ENCODE data around the gene TMCC1.
"Not testable (repeated sequence)": the region's sequence is repeated elsewhere in the genome, so short reads cannot be mapped to it uniquely, and the experiment has no call there.

The TMCC1 gene

DNA sequence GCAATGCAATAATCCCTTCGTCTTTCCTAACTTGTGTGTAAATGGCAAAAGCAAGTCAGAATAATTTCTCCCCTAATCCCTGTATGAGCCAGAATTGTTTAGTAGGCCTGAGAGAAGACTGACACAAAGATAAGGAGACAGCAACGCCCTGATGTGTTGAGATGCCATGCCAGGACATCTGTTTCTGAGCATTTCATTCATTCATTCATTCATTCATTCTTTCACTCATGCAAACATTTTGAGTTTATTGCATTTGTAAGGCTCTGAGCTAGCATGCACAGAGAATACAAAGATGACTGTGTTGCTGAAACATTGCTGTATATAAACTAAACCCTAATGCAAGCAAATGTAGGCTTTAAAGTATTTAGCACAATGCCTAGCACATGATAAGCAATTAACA, 127.4 kb downstream of the TMCC1 start:
- no peak for DNase-seq

DNA sequence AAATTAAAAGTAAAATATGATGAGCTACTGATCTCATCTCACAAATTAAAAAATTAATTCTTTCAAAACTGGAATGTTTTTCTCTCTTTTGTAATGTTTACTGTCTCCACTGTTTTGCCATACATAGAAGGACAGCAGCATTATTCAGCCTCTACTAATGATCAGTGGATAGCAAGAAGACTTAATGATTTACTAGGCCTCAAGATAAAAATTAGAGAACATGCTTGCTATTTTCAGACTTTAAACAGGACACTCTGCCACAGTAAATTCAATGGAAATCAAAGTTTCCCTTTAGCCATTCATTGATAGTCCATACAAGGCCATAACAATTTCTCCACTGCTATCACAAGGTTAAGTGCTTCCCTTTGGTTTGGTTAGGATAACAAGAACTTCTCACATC, 129.4 kb downstream of the TMCC1 start:
- no peak for DNase-seq

DNA sequence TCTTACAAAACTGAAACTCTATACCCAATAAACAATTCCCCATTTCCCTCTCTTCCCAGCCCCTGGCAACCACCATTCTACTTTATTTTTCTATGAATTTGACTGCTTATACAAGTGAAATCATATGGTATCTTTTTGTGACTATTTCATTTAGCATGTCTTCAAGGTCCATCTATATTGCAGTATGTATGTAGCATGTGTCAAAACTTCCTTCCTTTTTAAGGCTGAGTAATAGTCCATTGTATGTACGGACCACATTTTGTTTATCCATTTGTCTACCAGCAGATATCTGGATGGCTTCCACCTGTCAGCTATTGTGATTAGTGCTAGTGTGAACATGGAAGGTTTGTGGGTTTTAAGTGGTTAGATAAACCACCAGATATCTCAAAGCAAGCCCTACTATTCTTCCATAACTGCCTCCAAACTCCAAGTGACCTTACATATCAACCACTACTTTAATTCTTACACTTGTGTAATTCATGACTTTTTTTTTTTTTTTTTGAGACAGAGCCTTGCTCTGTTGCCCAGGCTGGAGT, 134.7 kb downstream of the TMCC1 start:
- no peak for DNase-seq

DNA sequence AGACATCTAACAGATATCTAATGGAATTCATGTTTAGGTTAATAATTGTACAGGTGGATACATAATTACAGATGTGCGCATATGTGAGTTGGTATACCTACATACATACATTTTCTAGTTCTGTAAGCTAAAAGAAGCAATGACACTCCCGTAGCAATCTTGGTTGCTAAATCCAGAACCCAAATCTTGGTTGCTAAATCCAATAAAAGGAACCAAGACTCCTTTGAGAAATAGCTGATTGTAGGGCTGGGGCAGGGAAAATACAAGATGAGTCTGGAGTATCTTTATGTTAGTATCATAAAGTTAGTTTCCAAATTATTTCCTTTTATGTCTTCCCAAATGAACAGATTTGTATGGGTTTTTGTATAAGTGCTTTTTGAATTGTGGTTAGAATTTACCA, 135.2 kb downstream of the TMCC1 start:
- DNase-seq, result no peak

DNA sequence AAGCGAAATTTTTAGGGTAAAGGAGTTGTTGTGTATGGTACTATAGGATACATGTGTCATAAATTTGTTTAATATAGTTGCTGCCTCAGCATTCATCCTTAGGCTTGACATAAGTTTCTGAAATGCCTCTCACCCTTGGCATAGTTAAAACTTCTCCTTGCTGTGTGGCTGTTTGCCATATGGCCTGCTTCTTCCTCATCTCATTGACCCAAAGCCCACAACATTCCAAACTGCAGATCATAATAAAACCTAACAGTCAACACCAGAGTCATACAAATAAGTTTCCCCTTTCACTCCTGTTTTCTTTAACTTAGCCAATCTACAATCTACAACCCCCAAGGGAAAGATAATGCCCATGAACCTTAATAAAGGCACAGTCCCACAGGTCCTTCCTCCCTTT, 136.6 kb downstream of the TMCC1 start:
- DNase-seq, result no peak

DNA sequence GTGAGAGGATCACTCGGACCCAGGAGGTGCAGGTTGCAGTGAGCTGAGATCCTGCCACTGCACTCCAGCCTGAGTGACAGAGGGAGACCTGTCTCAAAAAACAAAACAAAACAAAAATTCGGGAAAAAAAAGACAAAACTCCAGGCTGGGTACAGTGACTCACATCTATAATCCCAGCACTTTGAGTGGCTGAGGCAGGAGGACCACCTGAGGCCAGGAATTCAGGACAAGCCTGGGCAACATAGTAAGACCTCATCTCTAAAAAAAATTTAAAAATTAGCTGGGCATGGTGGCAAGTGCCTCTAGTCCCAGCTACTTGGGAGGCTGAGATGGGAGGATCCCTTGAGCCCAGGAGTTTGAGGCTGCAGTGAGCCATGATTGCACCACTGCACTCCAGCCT, 142.4 kb downstream of the TMCC1 start:
- DNase-seq, result not testable (repeated sequence)

DNA sequence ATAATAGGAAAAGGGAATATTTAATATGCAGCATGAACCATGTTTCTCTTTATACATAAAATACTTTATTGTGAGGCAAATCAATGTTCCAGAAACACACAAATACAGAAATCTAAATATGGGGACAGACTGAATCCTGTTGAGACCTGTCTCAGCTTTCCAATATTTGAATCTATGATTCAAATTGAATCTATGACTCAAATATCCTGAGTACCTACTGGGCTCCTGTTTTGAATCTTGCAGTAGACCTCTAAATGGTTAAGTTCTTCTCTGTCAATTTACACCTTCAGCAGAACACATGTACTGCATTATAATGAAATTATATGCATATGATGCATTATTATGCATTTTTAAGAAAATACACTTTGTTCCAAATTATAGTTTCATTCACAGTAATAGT, 143.8 kb downstream of the TMCC1 start:
- DNase-seq, result no peak

DNA sequence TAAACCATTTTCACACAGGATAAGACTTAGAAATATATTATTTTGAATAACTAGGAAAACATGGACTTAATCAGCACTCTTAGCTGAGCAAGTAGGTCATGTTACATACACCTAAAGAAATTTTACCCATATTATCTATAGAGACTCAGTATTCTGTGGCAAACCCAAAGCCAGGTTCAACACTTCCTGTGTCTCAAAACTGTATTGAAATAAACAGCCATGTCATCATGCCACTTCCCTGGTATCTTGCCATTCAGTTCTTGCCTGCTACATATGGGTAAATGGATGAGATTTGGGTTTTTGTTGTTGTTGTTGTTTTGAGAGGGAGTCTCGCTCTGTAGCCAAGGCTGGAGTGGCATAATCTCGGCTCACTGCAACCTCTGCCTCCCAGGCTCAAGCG, 145.5 kb downstream of the TMCC1 start:
- no peak for DNase-seq

DNA sequence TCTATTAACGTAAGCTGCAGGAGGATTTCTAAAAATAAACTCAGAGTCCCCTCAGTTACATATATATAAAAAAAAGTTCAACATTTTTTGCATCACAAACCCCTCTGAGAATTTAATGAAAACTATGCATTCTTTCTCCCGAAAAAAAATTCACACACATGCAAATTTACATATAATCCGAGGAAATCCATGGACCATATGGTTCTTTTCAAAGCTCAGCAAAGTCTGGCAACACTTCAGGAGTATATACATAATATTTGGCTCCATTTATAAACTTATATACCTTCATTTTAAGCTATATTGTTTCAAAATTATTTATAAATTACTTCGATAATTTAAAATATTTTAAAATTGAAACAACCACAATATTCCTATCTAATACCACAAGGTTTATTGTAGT, 146.4 kb downstream of the TMCC1 start:
- no peak for DNase-seq

DNA sequence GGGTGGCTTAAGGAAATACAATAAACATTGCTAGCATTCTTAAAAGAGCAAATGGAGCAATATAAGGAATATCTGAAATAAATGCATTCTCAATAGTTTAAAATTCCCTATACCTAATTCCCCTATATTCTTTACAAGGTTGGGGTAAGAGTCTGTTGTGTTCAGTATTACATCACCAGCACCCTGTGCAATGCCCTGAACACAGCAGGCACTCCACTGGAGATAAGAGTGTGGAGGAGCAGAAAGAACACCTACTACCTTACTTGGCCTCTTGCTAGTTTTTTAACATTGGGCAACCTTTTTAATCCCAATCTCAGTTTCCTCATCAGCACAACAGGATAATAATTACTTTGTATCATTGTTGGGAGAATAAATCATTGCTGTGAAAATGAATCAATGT, 146.9 kb downstream of the TMCC1 start:
- DNase-seq, result no peak

DNA sequence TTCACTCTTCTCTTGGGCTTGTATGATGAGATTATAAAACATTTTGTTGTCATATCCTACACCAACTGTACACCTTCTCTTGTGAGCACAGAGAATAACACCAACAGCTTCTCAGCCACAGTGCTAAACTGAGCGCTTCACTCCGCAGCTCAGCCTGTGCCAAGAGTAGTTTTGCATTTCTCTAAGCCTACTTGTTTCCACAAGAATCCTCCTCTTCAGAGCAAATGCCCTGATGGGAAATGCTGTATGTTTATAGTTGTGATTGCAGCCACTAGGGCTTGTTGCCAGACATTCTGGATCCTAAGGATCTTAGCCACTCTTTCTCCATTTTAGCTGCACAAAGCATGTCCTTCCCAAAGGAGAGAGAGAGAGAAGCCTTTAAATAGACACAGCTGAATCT, 148.3 kb downstream of the TMCC1 start:
- no peak for DNase-seq

DNA sequence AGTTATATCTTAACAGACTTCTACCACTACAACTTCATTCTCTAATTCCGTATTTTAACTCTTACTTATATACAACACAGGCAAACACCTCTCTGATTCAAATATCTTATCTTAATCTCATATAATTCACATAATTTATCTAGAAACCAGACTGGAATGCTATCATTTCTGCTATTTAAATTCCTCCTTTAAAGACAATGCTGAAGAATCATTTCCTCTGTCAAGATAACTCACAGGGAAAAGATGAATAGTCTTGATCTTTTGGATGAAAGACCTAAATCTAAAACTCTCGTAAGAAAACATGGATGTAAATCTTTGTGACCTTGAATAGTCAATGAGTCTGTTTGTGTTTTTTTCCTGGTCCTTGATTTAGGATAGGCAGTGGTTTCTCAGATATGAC, 151.7 kb downstream of the TMCC1 start:
- DNase-seq, result no peak

DNA sequence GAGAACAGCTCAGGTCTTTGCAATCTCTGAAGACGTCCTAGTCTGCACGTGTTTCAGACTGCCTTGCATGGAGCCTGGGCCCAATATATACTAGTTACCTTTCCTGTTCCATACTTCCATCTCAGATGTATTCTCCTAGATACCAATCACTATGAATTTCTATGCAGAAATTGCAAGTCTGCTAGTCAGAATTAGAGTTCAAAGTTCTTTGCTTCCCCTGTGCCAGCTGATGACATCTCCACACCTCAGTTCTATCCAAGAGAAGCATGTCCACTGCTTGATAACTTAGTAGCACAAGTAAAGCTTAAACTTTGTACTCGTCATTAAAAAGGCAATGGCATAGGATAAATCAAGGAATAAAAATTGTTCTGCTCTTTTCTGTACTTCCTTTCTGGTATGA, 153.4 kb downstream of the TMCC1 start:
- no peak for DNase-seq

DNA sequence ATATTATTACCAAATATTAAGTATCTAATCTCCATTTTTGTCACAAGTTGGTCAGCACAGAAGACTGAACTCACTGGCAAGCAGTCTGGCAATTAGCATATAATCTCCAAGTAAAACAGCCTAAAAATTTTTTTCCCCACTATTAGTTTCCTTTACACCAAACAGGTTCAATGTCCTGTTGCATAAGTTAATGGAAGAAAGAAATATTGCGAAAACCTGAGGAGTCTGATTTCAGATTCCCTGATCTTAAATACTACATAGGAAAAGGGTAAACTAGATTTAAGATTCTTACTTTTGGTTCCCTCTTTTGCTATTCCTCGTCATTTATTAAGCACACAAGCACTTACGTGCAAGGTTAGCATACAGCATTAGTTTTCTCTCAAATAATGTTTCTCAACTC, 153.9 kb downstream of the TMCC1 start:
- DNase-seq, result no peak

DNA sequence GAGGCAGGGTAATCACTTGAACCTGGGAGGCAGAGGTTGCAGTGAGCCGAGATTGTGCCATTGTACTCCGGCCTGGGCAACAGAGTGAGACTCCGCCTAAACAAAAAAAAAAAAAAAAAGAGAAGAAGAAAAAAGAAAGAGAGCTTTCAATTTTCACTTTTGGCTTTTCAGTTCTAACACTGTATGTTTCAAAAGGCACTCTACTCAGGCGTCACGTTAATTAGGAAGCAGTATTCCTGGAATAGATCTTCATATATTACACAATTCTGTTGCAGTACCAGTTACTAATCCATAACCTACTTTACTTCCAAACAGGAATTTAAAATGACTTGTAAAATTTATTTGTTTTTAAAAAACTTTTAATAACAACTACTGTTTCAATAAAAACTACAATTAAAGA, 155.3 kb downstream of the TMCC1 start:
- no peak for DNase-seq

DNA sequence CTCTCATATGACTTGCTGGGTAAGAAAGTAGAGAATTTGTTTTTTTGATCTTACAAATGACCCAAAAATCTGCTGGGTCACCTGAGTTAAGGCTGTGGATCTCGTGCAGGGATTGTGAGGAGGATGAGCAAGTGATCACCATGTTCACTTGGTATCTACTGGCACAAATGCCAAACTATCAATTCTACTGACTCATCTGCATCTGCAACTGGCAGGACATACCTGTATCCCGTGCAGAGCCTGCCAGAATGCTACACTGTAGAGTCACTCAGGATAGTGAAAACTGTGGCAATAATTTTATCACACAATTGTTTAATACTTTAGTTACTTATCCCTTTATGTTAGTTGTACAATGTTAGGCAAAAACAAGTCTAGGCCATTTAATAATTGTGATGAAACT, 157.4 kb downstream of the TMCC1 start:
- no peak for DNase-seq

DNA sequence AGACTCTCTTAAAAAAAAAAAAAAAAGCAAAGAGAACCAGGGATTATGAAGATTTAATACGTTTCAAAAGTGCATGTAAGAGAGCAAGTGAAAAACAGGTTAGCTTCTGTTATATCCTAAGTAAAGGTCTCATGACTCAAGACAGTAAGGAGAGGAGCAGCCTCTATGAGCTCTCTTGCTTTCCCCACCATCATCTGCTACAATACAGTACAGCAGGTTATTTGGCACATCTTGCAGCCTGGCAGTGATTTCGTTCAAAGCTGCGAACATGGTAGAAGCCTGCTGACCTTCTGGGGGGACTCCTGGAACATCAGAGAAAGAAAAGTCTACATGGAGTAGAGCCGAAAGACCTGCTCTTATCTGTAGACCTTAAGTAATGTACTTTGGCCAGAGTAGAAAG, 157.9 kb downstream of the TMCC1 start:
- no peak for DNase-seq

DNA sequence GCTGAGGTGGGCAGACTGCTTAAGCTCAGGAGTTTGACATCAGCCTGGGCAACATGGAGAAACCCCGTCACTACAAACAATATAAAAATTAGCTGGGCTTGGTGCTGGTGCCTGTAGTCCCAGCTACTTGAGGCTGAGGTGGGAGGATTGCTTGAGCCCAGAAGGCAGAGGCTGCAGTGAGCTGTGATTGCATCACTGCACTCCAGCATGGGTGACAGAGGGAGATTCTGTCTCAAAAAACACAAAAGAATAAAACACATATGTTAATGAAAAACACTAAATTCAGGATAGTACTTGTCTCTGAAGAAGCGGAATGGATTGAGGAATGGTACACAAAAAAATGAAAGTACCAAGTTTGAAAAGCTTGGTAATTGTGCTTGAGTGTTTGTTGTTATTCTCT, 159.1 kb downstream of the TMCC1 start:
- no peak for DNase-seq

DNA sequence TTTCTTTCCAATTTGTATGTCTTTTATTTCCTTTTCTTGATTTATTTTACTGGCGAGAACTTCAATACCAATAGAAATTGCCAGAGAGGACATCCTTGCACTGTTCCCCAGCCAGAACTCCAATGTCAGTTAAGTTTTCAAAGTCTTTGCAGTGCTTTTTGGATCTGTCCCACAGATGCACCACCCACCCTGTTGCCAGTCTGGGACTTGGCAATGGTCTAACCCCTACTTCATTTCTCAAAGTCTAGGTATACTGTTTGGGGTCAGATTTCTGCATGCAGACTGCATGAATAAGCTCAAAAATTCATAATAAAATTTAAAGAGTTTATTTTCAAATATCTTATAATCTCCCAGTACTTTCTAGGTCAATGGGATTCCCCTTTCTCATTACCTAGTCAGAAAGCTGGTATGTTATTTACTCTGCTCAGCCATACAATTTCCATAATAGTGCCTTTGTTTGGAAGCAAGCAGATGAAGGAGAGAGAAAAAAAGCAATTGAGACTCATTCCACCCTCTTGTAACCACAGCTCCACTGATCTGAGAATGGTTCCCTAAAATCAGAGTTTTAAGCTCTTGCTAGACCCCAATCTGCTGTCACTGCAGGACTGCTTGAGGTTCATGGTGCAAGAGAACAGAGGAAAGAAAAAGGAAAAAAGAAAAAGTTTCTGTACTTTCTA, 161.2 kb downstream of the TMCC1 start:
- no peak for DNase-seq

DNA sequence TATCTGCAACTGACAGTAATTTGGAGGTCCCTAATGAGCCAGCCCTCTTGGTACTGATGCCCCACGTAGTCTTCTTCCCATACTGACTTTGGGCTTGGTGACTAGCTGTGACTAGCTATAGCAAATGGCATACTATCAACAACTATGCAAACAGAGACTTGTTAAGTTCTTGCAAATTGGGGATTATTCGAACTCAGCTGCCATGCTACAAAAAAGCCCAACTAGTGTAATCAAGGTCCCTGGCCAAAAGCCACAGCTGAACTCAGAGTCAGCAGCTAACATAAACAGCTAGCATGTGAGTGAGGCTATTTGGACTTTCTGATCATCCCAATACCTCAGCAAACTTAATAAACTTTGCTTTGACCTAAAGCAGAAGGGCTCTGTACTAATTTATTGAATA, 165.8 kb downstream of the TMCC1 start:
- DNase-seq, result no peak

DNA sequence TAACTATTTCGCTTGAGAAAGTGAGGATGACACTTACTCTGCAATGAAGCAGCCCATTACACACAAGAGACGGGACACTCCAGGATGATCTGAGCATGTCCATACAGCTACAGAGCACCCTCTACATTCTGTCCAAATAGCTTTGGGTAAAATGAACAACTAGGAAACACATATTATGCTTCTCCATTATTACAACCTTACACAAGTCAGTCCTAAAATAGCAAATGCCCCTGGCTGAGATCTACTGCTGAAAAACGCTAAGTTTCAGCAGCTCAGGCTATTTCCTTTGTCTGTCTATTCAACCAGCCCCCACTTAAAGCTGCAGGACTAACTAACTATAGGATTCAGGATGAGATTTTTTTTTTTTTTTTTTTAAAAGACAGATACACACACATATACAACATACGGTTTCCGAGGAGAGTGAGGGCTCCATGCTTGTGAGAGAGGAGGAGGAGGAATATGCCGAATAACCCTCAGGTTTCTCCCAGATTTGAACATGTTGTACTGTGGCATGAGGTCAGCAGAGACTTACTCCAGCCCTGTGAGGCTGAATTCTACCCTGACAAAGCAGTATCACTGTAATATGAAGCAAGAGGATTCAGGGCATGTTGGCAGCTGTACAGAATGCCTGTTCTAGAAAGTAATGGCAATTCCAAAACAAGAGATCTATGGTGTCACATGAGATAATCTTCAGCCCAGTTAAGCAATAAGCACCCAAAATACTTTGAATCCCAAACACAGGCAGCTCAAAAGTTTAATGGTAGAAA, 169.8 kb downstream of the TMCC1 start:
- DNase-seq, result no peak

DNA sequence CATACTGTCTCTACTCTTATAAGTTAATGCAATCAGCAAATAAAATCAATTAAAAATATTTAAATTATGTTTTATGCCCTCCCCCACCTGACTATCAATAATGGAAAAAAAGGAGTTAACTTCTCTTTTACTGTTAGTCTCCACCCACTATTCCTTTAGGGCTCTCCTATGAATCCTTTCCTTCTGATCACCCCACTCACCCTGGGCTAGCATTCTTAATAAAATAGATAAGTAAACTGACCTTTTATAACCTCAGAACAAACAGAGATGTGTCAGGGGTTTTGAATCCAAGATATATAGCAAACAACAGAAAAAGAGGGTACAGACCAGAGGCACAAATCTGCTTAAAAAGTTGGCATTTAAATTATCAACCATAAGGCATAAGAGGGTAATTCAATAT, 171.0 kb downstream of the TMCC1 start:
- no peak for DNase-seq

DNA sequence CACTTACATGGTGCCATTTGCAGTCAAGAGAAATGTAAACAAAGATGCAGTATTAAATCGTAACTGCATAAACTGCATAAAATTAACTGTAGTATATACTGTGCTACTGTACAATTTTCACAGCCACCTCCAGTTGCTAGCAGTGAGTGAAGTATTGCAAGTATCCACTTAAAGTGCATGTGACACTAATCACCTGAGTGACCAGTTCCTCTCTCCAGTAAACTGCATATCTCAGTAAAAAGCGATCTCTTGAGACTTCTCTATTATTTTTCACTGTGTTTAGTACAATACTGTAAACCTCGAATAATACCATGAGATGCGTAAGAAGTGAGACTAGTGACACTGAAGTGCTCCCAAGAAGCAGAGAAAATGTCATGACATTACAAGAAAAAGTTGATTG, 175.3 kb downstream of the TMCC1 start:
- no peak for DNase-seq

DNA sequence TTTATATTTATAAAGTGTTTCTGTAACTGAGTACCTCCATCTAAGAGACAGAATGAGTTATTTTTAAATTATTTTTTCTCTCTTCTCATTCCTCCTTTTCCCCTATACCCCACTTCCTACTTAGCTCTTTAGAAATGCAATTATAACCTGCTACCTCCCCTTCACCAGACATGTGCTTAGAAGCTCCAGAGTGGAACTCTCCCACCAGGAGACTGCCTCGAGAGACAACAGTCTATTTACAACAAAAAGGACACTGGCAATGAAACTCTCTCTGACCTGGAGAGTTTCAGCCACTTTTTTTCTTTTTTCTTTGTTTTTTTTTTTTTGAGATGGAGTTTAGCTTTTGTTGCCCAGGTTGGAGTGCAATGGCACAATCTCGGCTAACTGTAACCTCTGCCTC, 177.7 kb downstream of the TMCC1 start:
- no peak for DNase-seq

Data from activated naive CD4-positive, alpha-beta T cell treated with Interleukin-2 at 50 U/mL for 16 hours (primary cell).